COLO668 (cell line): ENCODE measurements around the gene PIGH.
"Not testable (repeated sequence)": the region's sequence is repeated elsewhere in the genome, so short reads cannot be mapped to it uniquely, and the experiment has no call there.

Source experiments
- DNase-seq: peaks from one replicate; lab custom pipeline; 2025; ENCODE audit not compliant: unreplicated experiment; lab: John Stamatoyannopoulos, UW

PIGH gene

GRCh38 chr14:67599698-67600561 is at the start of gene PIGH:
Gene PIGH, minus strand, starts transcription at chr14:67600268. Its CDS starts 65 bp downstream, at chr14:67600203.
- peak; percentile 95 for DNase-seq

GRCh38 chr14:67646131-67646530 is 46.1 kb upstream of the PIGH start:
- DNase-seq, result no peak

GRCh38 chr14:67645414-67645813 is 45.3 kb upstream of the PIGH start:
- no peak for DNase-seq

- no peak for DNase-seq
Measured at GRCh38 chr14:67644428-67644827, 44.4 kb upstream of the PIGH start.

GRCh38 chr14:67643713-67644112 is 43.6 kb upstream of the PIGH start:
- no peak for DNase-seq

GRCh38 chr14:67641902-67642749 is 42.1 kb upstream of the PIGH start:
- DNase-seq, result no peak

GRCh38 chr14:67641480-67641879 is 41.4 kb upstream of the PIGH start:
- DNase-seq, result no peak

GRCh38 chr14:67638642-67639041 is 38.6 kb upstream of the PIGH start:
- DNase-seq, result no peak

- DNase-seq, result no peak
Measured at GRCh38 chr14:67636361-67636919, 36.4 kb upstream of the PIGH start.

GRCh38 chr14:67633451-67634147 is 33.5 kb upstream of the PIGH start:
- DNase-seq, result no peak

GRCh38 chr14:67630938-67631337 is 30.9 kb upstream of the PIGH start:
- DNase-seq, result no peak

- no peak for DNase-seq
Measured at GRCh38 chr14:67630186-67630585, 30.1 kb upstream of the PIGH start.

GRCh38 chr14:67627519-67627918 is 27.5 kb upstream of the PIGH start:
- no peak for DNase-seq

- not testable (repeated sequence) for DNase-seq
Measured at GRCh38 chr14:67626131-67626530, 26.1 kb upstream of the PIGH start.

- DNase-seq, result no peak
Measured at GRCh38 chr14:67623114-67623513, 23.0 kb upstream of the PIGH start.

GRCh38 chr14:67622675-67623074 is 22.6 kb upstream of the PIGH start:
- DNase-seq, result peak; percentile 32

GRCh38 chr14:67620217-67620785 is 20.2 kb upstream of the PIGH start:
- peak; percentile 55 for DNase-seq

GRCh38 chr14:67619446-67620216 is 19.6 kb upstream of the PIGH start, which contains the start of gene ARG2:
Gene ARG2, plus strand, starts transcription at chr14:67619920. Its CDS starts 58 bp downstream, at chr14:67619978.
- DNase-seq, result peak; percentile 100

- peak; percentile 17 for DNase-seq
Measured at GRCh38 chr14:67618617-67619063, 18.6 kb upstream of the PIGH start.

GRCh38 chr14:67610491-67610890 is 10.4 kb upstream of the PIGH start:
- no peak for DNase-seq
